ENCODE data around the gene IGF1. TPM values are rescaled to one million over a fixed set of nuclear protein-coding genes. Genes with fewer than 3 reads are reported as not detected.

IGF1 gene
- total RNA-seq, 4 donors from 2014 or later = 50.0 to 262 (median 78.1) TPM

DNA sequence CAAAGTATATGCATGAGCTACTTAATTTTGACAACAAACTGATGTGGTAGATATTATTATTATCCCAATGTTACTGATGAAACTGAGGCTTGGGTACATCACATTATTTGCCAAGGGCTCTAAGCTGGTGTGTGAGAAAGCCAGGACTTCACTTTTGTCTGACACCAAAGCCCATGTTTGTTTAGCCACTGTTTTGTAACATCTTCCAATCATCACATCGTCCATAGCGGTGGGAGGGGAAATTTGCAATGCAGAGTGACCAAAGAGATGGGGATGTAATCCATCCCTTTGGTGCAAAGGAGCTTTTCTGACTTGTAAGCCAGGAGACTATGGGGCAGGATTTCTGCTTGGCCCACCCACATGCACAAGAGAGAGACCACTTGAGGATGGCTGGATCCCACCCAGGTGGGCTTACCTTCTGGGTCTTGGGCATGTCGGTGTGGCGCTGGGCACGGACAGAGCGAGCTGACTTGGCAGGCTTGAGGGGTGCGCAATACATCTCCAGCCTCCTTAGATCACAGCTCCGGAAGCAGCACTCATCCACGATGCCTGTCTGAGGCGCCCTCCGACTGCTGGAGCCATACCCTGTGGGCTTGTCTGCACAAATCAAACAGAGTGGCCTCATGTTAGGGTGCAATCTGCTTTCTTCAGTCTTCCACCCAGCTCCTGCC lies 61.1 kb downstream of the IGF1 start:
- H3K4me3 ChIP-seq = no peak overlapping the region
- H3K36me3 ChIP-seq = no peaks in the 10 kb centered on the region
- TF ChIP-seq EP300 (IDR thresholded peaks at IDR 0.05) = no peak
- no peak for TF ChIP-seq POLR2A (IDR thresholded peaks at IDR 0.05)
- TF ChIP-seq, protein P1, sequence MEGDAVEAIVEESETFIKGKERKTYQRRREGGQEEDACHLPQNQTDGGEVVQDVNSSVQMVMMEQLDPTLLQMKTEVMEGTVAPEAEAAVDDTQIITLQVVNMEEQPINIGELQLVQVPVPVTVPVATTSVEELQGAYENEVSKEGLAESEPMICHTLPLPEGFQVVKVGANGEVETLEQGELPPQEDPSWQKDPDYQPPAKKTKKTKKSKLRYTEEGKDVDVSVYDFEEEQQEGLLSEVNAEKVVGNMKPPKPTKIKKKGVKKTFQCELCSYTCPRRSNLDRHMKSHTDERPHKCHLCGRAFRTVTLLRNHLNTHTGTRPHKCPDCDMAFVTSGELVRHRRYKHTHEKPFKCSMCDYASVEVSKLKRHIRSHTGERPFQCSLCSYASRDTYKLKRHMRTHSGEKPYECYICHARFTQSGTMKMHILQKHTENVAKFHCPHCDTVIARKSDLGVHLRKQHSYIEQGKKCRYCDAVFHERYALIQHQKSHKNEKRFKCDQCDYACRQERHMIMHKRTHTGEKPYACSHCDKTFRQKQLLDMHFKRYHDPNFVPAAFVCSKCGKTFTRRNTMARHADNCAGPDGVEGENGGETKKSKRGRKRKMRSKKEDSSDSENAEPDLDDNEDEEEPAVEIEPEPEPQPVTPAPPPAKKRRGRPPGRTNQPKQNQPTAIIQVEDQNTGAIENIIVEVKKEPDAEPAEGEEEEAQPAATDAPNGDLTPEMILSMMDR (IDR thresholded peaks at IDR 0.05) = no peak
- no peaks in the 10 kb centered on the region for H3K9me3 ChIP-seq
- no peaks in the 10 kb centered on the region for H3K27me3 ChIP-seq
- 90 to 93% methylated on average over 8 to 11 of the region's 11 CpGs for WGBS, 2 donors
- H3K4me1 ChIP-seq = no peaks in the 10 kb centered on the region
- no peak overlapping the region for H3K27ac ChIP-seq
- no peak for DNase-seq (ENCODE audit: low spot score in 2 of 2)

DNA sequence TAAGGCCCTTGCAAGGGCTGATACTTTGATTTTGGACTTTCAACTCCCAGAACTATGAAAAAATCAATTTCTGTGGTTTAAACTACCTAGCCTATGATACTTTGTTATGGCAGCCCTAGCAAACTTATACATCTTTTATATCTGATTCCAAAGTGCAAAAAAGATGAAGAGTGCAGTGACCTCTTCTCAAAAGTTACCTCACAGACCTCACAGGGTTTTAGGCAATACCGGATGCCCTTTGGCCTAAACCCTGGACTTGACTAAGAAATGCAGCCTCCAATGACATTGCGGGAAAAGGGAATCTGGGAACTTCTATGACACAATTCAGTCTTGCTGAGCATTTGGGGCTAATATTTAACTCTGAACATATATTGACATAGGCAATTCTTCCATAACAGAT lies 63.3 kb downstream of the IGF1 start:
- Histone ChIP-seq H3K27ac (no peak overlapping the region), H3K4me3 (no peak overlapping the region), H3K4me1 (no peaks in the 10 kb centered on the region), H3K9me3 (no peaks in the 10 kb centered on the region), H3K27me3 (no peaks in the 10 kb centered on the region), H3K36me3 (no peaks in the 10 kb centered on the region)
- DNase-seq (ENCODE audit: low spot score in 2 of 2) = no peak
- TF ChIP-seq POLR2A (IDR thresholded peaks at IDR 0.05) = no peak
- TF ChIP-seq, protein P1 (IDR thresholded peaks at IDR 0.05) = no peak
- TF ChIP-seq EP300 (IDR thresholded peaks at IDR 0.05) = no peak
- WGBS, 2 donors = 95 to 100% methylated on average over 2 of the region's 2 CpGs

DNA sequence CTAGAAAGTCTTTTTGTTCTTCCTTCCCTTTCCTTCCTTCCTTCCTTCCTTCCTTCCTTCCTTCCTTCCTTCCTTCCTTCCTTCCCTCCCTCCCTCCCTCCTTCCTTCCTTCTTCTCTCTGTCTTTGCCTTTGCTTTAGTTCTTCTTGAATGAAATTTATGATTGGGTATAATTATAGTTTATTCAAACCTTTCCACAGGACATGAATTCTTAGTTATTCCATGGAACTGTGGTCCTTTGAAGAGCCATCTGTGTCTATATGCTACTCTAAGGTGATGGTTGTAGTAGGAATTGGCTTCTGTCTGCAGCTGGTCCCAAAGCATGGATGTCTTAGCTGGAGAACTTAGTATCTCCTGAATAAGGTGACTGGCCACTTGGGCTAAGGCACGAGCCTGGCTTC lies 64.8 kb downstream of the IGF1 start:
- Histone ChIP-seq H3K9me3 (no peaks in the 10 kb centered on the region), H3K27ac (no peak overlapping the region), H3K36me3 (no peaks in the 10 kb centered on the region), H3K4me1 (no peaks in the 10 kb centered on the region), H3K4me3 (no peak overlapping the region), H3K27me3 (no peaks in the 10 kb centered on the region)
- TF ChIP-seq, protein P1 (IDR thresholded peaks at IDR 0.05) = no peak
- TF ChIP-seq EP300 (IDR thresholded peaks at IDR 0.05) = no peak
- no peak for TF ChIP-seq POLR2A (IDR thresholded peaks at IDR 0.05)
- WGBS, 2 donors = 75% methylated on average over 1 of the region's 1 CpG; no CpG with 5 or more reads in 1 of the 2 donors
- DNase-seq (ENCODE audit: low spot score in 2 of 2) = no peak

DNA sequence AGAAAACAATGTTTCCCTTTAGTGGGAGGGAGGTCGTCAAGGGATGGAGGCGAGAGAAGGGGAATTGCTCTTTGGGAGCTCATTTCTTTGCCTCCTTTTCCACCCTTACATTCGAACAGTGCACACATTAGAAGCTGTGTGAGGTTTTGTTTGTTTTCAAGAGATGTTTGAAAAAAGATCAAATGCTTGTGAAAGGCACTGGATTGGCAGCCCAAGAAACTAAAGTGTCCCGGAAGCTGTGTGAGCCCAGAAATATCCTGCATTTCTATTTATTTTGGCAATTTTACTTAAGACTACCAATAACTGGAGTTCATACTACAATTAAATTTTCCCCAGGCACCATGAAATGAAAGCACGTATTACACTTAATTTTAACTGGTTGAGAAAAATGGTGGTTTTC lies 67.0 kb downstream of the IGF1 start:
- H3K27me3 ChIP-seq = no peaks in the 10 kb centered on the region
- DNase-seq (ENCODE audit: low spot score in 2 of 2) = no peak
- H3K27ac ChIP-seq = no peak overlapping the region
- no peaks in the 10 kb centered on the region for H3K4me1 ChIP-seq
- no peak overlapping the region for H3K4me3 ChIP-seq
- no peaks in the 10 kb centered on the region for H3K9me3 ChIP-seq
- 42% methylated on average over 5 of the region's 5 CpGs for WGBS, 2 donors
- TF ChIP-seq, protein P1 (IDR thresholded peaks at IDR 0.05) = no peak
- TF ChIP-seq POLR2A (IDR thresholded peaks at IDR 0.05) (no peak), EP300 (IDR thresholded peaks at IDR 0.05) (no peak)
- no peaks in the 10 kb centered on the region for H3K36me3 ChIP-seq

DNA sequence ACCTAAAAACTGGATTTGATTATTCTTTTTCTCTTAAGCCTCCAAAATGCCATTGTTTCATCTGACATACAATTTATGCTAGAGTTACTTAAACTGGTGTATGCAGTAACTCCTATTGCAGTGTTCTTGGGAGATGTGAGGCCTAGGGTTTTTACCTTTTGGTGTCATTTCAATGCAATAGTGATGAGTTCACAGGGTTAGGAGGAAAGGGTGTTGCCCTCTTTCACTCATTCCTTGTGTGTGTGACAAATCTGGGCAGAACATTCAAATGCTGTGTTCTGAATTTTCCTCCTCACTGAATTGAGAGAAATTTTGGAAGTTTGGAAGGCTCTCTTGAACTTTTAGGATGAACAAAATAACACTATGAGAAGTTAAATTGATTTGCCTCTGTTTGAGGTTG lies 69.9 kb downstream of the IGF1 start:
- TF ChIP-seq, protein P1 (IDR thresholded peaks at IDR 0.05) = no peak
- no peak for TF ChIP-seq POLR2A (IDR thresholded peaks at IDR 0.05)
- no peak for TF ChIP-seq EP300 (IDR thresholded peaks at IDR 0.05)
- H3K27me3 ChIP-seq = no peaks in the 10 kb centered on the region
- no peaks in the 10 kb centered on the region for H3K9me3 ChIP-seq
- no peak overlapping the region for H3K27ac ChIP-seq
- peaks cover 0 to 5% (median 0%) of the 10 kb centered on the region in 4 donors for H3K4me1 ChIP-seq
- DNase-seq (ENCODE audit: low spot score in 2 of 2) = no peak
- no peaks in the 10 kb centered on the region for H3K36me3 ChIP-seq
- no peak overlapping the region for H3K4me3 ChIP-seq

All from tibial nerve (tissue), 4 donors.